ENCODE measurements around the gene LRRC7.

LRRC7 gene

DNA sequence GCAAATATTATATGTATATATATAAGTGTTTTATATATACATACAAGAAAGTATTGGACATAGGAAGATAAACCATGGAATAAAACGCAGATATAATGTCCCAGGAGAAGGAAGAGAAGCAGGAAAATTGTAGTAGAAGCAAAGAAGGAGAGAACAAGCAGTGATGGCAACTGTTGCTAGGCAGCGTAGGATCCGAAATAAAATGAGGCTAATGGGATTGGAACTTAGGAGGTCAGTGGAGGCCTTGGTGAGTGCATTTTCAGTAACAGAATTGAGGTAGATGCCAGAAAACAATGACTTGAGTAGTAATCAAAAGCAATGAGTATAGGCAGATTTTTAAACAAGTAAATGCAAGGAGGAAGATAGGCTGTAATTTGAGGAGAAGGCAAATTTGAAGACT is 265.8 kb downstream of the LRRC7 start:
- Histone ChIP-seq H3K27me3 (ENCODE audit: insufficient read depth, low read length, poor library complexity, severe bottlenecking) (no peaks in the 10 kb centered on the region), H3K9me3 (ENCODE audit: insufficient read depth, low read depth, low read length) (no peaks in the 10 kb centered on the region), H3F3A (ENCODE audit: low read depth) (no peaks in the 10 kb centered on the region), H4K20me1 (ENCODE audit: insufficient read depth, low read length, poor library complexity, severe bottlenecking) (no peaks in the 10 kb centered on the region), H3K4me3 (ENCODE audit: low read length, poor library complexity, severe bottlenecking) (no peak overlapping the region), H3K79me2 (ENCODE audit: insufficient read depth, low read length) (no peaks in the 10 kb centered on the region), H2AFZ (ENCODE audit: low read length) (no peak overlapping the region), H3K4me2 (ENCODE audit: low read depth, low read length, poor library complexity, severe bottlenecking) (no peak overlapping the region), H3K9ac (ENCODE audit: low read depth, low read length, poor library complexity, severe bottlenecking) (no peak overlapping the region), H3K9me2 (replicated peaks; ENCODE audit: low read depth, low read length) (no peaks in the 10 kb centered on the region), H3K4me1 (ENCODE audit: insufficient read depth, low read length, poor library complexity, severe bottlenecking) (no peaks in the 10 kb centered on the region), H3K36me3 (ENCODE audit: insufficient read depth, low read length) (no peaks in the 10 kb centered on the region)
- no peak for TF ChIP-seq EZH2phosphoT487 (IDR thresholded peaks at IDR 0.05; ENCODE audit: borderline replicate concordance)
- TF ChIP-seq, protein P1, sequence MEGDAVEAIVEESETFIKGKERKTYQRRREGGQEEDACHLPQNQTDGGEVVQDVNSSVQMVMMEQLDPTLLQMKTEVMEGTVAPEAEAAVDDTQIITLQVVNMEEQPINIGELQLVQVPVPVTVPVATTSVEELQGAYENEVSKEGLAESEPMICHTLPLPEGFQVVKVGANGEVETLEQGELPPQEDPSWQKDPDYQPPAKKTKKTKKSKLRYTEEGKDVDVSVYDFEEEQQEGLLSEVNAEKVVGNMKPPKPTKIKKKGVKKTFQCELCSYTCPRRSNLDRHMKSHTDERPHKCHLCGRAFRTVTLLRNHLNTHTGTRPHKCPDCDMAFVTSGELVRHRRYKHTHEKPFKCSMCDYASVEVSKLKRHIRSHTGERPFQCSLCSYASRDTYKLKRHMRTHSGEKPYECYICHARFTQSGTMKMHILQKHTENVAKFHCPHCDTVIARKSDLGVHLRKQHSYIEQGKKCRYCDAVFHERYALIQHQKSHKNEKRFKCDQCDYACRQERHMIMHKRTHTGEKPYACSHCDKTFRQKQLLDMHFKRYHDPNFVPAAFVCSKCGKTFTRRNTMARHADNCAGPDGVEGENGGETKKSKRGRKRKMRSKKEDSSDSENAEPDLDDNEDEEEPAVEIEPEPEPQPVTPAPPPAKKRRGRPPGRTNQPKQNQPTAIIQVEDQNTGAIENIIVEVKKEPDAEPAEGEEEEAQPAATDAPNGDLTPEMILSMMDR (conservative IDR thresholded peaks at IDR 0.05; ENCODE audit: low read length), result no peak

DNA sequence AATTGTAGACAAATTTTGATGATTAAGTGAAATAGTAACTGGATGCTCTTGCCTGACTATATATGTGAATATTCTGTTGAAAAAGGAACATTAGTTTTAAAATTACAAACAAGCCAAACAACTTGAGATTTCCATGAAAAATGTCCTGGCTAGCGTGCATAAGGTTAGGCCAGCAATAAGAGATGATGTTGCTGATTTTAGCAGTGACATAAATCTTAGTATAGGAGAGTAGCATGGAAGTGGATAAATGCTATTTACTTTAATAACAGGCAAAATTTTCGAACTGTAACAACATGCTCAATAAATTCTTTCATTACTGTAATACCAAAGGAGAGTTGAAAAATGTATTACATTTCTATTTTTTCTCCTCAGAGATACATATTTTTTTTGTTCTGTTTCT is 266.6 kb downstream of the LRRC7 start:
- Histone ChIP-seq H3F3A (ENCODE audit: low read depth) (no peaks in the 10 kb centered on the region), H3K9ac (ENCODE audit: low read depth, low read length, poor library complexity, severe bottlenecking) (no peak overlapping the region), H3K27me3 (ENCODE audit: insufficient read depth, low read length, poor library complexity, severe bottlenecking) (no peaks in the 10 kb centered on the region), H3K36me3 (ENCODE audit: insufficient read depth, low read length) (no peaks in the 10 kb centered on the region), H3K4me2 (ENCODE audit: low read depth, low read length, poor library complexity, severe bottlenecking) (no peak overlapping the region), H3K79me2 (ENCODE audit: insufficient read depth, low read length) (no peaks in the 10 kb centered on the region), H3K9me3 (ENCODE audit: insufficient read depth, low read depth, low read length) (no peaks in the 10 kb centered on the region), H2AFZ (ENCODE audit: low read length) (no peak overlapping the region), H3K4me1 (ENCODE audit: insufficient read depth, low read length, poor library complexity, severe bottlenecking) (no peaks in the 10 kb centered on the region), H3K4me3 (ENCODE audit: low read length, poor library complexity, severe bottlenecking) (no peak overlapping the region), H3K9me2 (replicated peaks; ENCODE audit: low read depth, low read length) (no peaks in the 10 kb centered on the region), H4K20me1 (ENCODE audit: insufficient read depth, low read length, poor library complexity, severe bottlenecking) (no peaks in the 10 kb centered on the region)
- no peak for TF ChIP-seq EZH2phosphoT487 (IDR thresholded peaks at IDR 0.05; ENCODE audit: borderline replicate concordance)
- TF ChIP-seq, protein P1 (conservative IDR thresholded peaks at IDR 0.05; ENCODE audit: low read length), result no peak

DNA sequence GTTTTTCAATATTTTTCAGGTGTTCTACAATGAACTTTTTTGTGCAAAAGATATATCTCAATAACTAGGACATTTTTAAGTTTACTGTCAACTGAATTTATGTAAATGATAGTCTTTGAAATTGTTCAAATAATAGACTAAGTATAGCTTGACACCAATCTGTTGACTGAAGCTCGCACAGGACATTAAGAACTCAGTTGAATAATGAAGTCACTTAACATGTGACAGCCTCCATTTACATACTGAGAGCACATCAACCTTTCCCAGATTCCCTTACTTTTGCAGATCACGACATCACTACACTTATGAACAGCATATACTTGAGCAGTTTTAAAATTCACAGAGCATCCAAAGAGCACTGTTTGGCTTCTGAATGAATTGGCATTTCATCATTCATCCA is 268.2 kb downstream of the LRRC7 start:
- TF ChIP-seq, protein P1 (conservative IDR thresholded peaks at IDR 0.05; ENCODE audit: low read length), result no peak
- no peak for TF ChIP-seq EZH2phosphoT487 (IDR thresholded peaks at IDR 0.05; ENCODE audit: borderline replicate concordance)

More for the DNA sequence above, 268.2 kb downstream of the LRRC7 start:
- H3K4me3 ChIP-seq (ENCODE audit: low read length, poor library complexity, severe bottlenecking), result no peak overlapping the region
- no peaks in the 10 kb centered on the region for H3F3A ChIP-seq (ENCODE audit: low read depth)
- no peaks in the 10 kb centered on the region for H3K9me3 ChIP-seq (ENCODE audit: insufficient read depth, low read depth, low read length)
- no peaks in the 10 kb centered on the region for H3K27me3 ChIP-seq (ENCODE audit: insufficient read depth, low read length, poor library complexity, severe bottlenecking)
- no peaks in the 10 kb centered on the region for H3K9me2 ChIP-seq (replicated peaks; ENCODE audit: low read depth, low read length)
- no peaks in the 10 kb centered on the region for H3K36me3 ChIP-seq (ENCODE audit: insufficient read depth, low read length)
- no peaks in the 10 kb centered on the region for H3K79me2 ChIP-seq (ENCODE audit: insufficient read depth, low read length)
- no peaks in the 10 kb centered on the region for H3K4me1 ChIP-seq (ENCODE audit: insufficient read depth, low read length, poor library complexity, severe bottlenecking)
- H3K4me2 ChIP-seq (ENCODE audit: low read depth, low read length, poor library complexity, severe bottlenecking), result no peak overlapping the region
- no peak overlapping the region for H2AFZ ChIP-seq (ENCODE audit: low read length)
- H4K20me1 ChIP-seq (ENCODE audit: insufficient read depth, low read length, poor library complexity, severe bottlenecking), result no peaks in the 10 kb centered on the region
- no peak overlapping the region for H3K9ac ChIP-seq (ENCODE audit: low read depth, low read length, poor library complexity, severe bottlenecking)
